ENCODE measurements around the gene FLRT2. TPM values are rescaled to one million over a fixed set of nuclear protein-coding genes. Genes with fewer than 3 reads are reported as not detected.

Gene FLRT2
- total and polyA plus RNA-seq, 12 donors = 3.3 to 112 (median 17.4) TPM

- H3K27ac ChIP-seq = no peak overlapping the region
- peaks cover 15% of the 10 kb centered on the region for H3K27me3 ChIP-seq
- no peaks in the 10 kb centered on the region for H3K36me3 ChIP-seq (replicated peaks in 1 of 2)
- no peaks in the 10 kb centered on the region for H3K9me3 ChIP-seq (replicated peaks in 1 of 3)
- TF ChIP-seq CTCF (IDR thresholded peaks at IDR 0.05) (no peak), POLR2A (IDR thresholded peaks at IDR 0.05) (no peak)
- WGBS, 4 donors = 86 to 95% (median 90%) methylated on average over 2 of the region's 2 CpGs
- H3K4me1 ChIP-seq (replicated peaks in 1 of 2) = no peaks in the 10 kb centered on the region
- no peak overlapping the region for H3K4me3 ChIP-seq
- intact Hi-C loops (cut with DNase I) = loop anchor here in 1 of 2 donors (10.0 kb wide), 1 partner anchor 344 kb away; no protein-coding TSS in a partner anchor
- no peak for DNase-seq
These were observed 8.7 kb downstream of the FLRT2 start for GRCh38 chr14:85538636-85539035.

GRCh38 chr14:85539510-85539909, 9.6 kb downstream of the FLRT2 start:
- no peak for DNase-seq
- intact Hi-C loops (cut with DNase I) = loop anchor here in 1 of 2 donors (10.0 kb wide), 1 partner anchor 345 kb away; no protein-coding TSS in a partner anchor

GRCh38 chr14:85542623-85543022, 12.7 kb downstream of the FLRT2 start:
- Histone ChIP-seq H3K4me3 (no peak overlapping the region), H3K4me1 (replicated peaks in 1 of 2) (no peaks in the 10 kb centered on the region), H3K9me3 (replicated peaks in 1 of 3) (no peaks in the 10 kb centered on the region), H3K27ac (no peak overlapping the region), H3K36me3 (replicated peaks in 1 of 2) (no peaks in the 10 kb centered on the region), H3K27me3 (no peaks in the 10 kb centered on the region)
- TF ChIP-seq POLR2A (IDR thresholded peaks at IDR 0.05) (no peak), CTCF (IDR thresholded peaks at IDR 0.05) (no peak)
- 79 to 88% (median 83%) methylated on average over 5 of the region's 5 CpGs for WGBS, 4 donors
- intact Hi-C loops (cut with DNase I) = no loop called here
- DNase-seq = no peak

More at GRCh38 chr14:85539510-85539909, 9.6 kb downstream of the FLRT2 start:
- H3K9me3 ChIP-seq (replicated peaks in 1 of 3) = no peaks in the 10 kb centered on the region
- peaks cover 6% of the 10 kb centered on the region for H3K27me3 ChIP-seq
- no peak overlapping the region for H3K27ac ChIP-seq
- H3K4me1 ChIP-seq (replicated peaks in 1 of 2) = no peaks in the 10 kb centered on the region
- H3K4me3 ChIP-seq = no peak overlapping the region
- TF ChIP-seq POLR2A (IDR thresholded peaks at IDR 0.05) (no peak), CTCF (IDR thresholded peaks at IDR 0.05) (no peak)
- WGBS, 4 donors = 85 to 93% (median 90%) methylated on average over 2 of the region's 2 CpGs
- no peaks in the 10 kb centered on the region for H3K36me3 ChIP-seq (replicated peaks in 1 of 2)

GRCh38 chr14:85545738-85546137, 15.8 kb downstream of the FLRT2 start:
- Histone ChIP-seq H3K4me1 (replicated peaks in 1 of 2) (no peaks in the 10 kb centered on the region), H3K4me3 (no peak overlapping the region), H3K36me3 (replicated peaks in 1 of 2) (no peaks in the 10 kb centered on the region), H3K27ac (no peak overlapping the region), H3K27me3 (no peaks in the 10 kb centered on the region), H3K9me3 (replicated peaks in 1 of 3) (no peaks in the 10 kb centered on the region)
- 89 to 95% (median 92%) methylated on average over 3 of the region's 3 CpGs for WGBS, 4 donors
- intact Hi-C loops (cut with DNase I) = no loop called here
- DNase-seq = no peak
- TF ChIP-seq POLR2A (IDR thresholded peaks at IDR 0.05) = no peak
- TF ChIP-seq CTCF (IDR thresholded peaks at IDR 0.05) = no peak

All from adrenal gland (tissue), 12 donors.